GM19395 (cell line): Measurements from ENCODE around the gene FAM161A.
"Not testable (repeated sequence)": the region's sequence is repeated elsewhere in the genome, so short reads cannot be mapped to it uniquely, and the experiment has no call there.

Source experiments
- ATAC-seq: cut with Tn5 transposase; IDR thresholded peaks from one replicate; pipeline ENCODE4 v1.9.1; 2021; ENCODE audit warnings: mild to moderate bottlenecking, moderate library complexity; ENCODE audit not compliant: unreplicated experiment

FAM161A gene

GRCh38 chr2:61853847-61854563 lies at the start of gene FAM161A:
Gene FAM161A, minus strand, starts transcription at chr2:61854060. Its CDS starts 19 bp downstream, at chr2:61854041.
- ATAC-seq = peak; percentile 78

GRCh38 chr2:61900281-61900680 lies 46.4 kb upstream of the FAM161A start:
- no peak for ATAC-seq

- ATAC-seq = no peak
Measured at GRCh38 chr2:61898810-61899209, 45.0 kb upstream of the FAM161A start.

- ATAC-seq = peak; percentile 82
Measured at GRCh38 chr2:61888267-61889055, 34.6 kb upstream of the FAM161A start, which contains the start of gene CCT4. Gene CCT4, minus strand, starts transcription at chr2:61888656. Its CDS starts 149 bp downstream, at chr2:61888507.

GRCh38 chr2:61887717-61888266 lies 33.9 kb upstream of the FAM161A start:
- no peak for ATAC-seq

- ATAC-seq = no peak
Measured at GRCh38 chr2:61885896-61886603, 32.2 kb upstream of the FAM161A start.

- ATAC-seq = no peak
Measured at GRCh38 chr2:61882850-61883249, 29.0 kb upstream of the FAM161A start.

- not testable (repeated sequence) for ATAC-seq
Measured at GRCh38 chr2:61879351-61879750, 25.5 kb upstream of the FAM161A start.

GRCh38 chr2:61878761-61879160 lies 24.9 kb upstream of the FAM161A start:
- ATAC-seq = no peak

GRCh38 chr2:61877571-61878245 lies 23.8 kb upstream of the FAM161A start:
- no peak for ATAC-seq

- ATAC-seq = no peak
Measured at GRCh38 chr2:61876400-61876799, 22.5 kb upstream of the FAM161A start.

- not testable (repeated sequence) for ATAC-seq
Measured at GRCh38 chr2:61866482-61867089, 12.7 kb upstream of the FAM161A start.

- no peak for ATAC-seq
Measured at GRCh38 chr2:61862085-61862484, 8.2 kb upstream of the FAM161A start.

- no peak for ATAC-seq
Measured at GRCh38 chr2:61857224-61857623, 3.4 kb upstream of the FAM161A start.

GRCh38 chr2:61855318-61855613 lies 1.4 kb upstream of the FAM161A start:
- no peak for ATAC-seq

- ATAC-seq = peak; percentile 92
Measured at GRCh38 chr2:61854564-61855317, 881 bp upstream of the FAM161A start.

- ATAC-seq = peak; percentile 66
Measured at GRCh38 chr2:61853086-61853846, 594 bp downstream of the FAM161A start.

- not testable (repeated sequence) for ATAC-seq
Measured at GRCh38 chr2:61851270-61851669, 2.6 kb downstream of the FAM161A start.

- no peak for ATAC-seq
Measured at GRCh38 chr2:61845320-61845719, 8.5 kb downstream of the FAM161A start.
